Ecto neural progenitor cell (in vitro differentiated cells): ENCODE measurements around the gene CRAMP1.
"Not testable (repeated sequence)": the region's sequence is repeated elsewhere in the genome, so short reads cannot be mapped to it uniquely, and the experiment has no call there.

Experiments used
- DNase-seq: peaks from one replicate; pipeline ENCODE4 v3.0.0-alpha.2; 2018; ENCODE audit warnings: low spot score

Gene CRAMP1, protein sequence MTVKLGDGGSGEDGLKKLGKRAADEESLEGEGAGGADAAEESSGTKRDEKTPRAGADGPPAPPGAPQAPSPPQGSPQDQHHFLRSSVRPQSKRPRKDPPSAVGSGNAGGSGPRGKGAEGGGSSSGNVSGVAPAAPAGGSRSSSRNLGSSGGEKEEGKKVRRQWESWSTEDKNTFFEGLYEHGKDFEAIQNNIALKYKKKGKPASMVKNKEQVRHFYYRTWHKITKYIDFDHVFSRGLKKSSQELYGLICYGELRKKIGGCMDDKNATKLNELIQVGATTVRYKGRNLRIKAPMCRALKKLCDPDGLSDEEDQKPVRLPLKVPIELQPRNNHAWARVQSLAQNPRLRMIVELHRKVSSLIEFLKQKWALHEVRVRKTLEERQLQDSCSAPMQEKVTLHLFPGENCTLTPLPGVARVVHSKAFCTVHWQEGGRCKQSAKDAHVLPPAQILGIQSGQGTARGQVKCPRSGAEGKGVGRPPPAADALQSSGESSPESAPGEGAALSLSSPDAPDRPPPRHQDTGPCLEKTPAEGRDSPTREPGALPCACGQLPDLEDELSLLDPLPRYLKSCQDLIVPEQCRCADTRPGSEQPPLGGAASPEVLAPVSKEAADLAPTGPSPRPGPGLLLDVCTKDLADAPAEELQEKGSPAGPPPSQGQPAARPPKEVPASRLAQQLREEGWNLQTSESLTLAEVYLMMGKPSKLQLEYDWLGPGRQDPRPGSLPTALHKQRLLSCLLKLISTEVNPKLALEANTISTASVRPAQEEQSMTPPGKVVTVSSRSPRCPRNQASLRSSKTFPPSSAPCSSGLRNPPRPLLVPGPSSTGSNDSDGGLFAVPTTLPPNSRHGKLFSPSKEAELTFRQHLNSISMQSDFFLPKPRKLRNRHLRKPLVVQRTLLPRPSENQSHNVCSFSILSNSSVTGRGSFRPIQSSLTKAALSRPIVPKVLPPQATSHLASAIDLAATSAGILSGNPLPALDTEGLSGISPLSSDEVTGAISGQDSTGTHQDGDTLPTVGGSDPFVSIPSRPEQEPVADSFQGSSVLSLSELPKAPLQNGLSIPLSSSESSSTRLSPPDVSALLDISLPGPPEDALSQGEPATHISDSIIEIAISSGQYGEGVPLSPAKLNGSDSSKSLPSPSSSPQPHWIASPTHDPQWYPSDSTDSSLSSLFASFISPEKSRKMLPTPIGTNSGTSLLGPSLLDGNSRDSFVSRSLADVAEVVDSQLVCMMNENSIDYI (N-terminal part only)

GRCh38 chr16:1612320-1613111 lies at the start of gene CRAMP1:
TSS of gene CRAMP1 (plus strand) at chr16:1612360. CDS start at chr16:1614640, 2,280 bp downstream.
- DNase-seq = no peak

GRCh38 chr16:1563786-1564185 lies 48.4 kb upstream of the CRAMP1 start:
- DNase-seq = no peak

DNA sequence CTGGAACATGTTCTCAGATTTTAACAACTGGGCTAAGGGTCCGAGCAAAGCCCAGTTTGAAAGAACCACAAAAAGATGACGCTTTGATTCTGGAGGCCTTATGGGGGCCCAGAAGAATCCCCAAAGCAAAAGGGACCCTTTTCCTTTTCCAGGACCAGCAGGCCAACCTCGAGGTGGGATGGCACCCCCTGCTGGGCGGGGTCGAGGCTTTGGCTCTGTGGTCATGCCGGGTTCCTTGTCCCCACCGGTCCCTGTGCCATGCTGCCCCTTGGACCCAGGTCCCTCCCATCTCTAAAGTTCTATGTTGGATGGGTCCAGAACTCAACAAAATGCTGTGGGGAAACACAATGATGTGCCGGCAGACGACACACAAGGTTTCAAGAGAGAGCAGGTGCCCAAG lies 47.8 kb upstream of the CRAMP1 start:
- DNase-seq = no peak

DNA sequence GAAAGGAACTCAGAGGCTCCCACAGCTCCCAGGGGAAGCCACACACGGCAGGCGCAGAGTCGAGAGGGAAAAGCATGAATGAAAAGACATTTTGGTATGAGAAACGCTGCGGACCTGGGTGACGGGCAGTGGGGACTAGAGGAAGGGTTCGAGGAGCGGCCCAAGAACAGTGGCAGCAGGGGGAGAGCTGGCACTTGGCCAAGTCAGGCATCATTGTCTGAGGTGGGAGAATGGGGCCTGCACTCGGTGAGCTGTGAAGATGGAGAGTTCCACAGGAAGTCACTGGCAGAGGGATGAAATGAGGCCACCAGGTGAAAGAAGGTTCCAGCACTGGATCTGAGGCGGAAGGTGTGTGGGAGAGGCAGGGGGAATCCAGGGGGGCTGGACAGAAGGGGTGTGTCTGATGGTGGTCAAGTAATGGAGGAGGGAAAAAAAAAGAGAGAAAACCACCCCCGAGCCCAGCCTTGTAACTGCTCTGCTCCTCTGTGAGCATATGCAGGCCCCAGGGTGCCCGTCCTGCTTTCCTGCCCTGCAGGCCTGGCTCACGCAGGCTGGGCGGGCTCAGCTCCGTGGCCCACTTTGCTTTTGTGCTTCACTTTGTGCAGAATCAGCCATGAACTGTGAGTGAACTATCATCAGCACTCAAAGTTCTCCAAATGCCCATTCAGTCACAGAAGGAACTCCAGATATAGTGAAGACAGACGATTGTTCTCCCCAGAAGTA lies 46.9 kb upstream of the CRAMP1 start:
- no peak for DNase-seq

DNA sequence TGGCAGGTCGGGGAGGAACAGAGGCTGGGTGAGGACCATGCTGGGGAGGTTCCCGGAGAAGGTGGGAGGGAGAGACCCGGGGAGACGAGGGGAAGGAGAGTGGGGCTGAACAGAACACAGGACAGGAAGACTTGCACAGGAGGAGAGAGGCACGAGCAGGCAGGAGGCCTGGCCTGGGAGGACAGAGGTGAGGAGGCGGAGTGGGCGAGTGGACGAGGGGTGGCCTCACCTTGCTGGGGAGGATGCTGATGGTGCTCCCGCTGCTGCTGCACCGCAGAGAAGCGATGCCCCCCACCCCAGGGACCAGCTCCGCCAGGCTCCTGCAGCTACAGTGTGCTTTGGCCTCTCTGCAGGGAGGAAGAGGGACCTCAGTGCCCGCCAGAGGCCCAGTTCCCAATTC lies 44.2 kb upstream of the CRAMP1 start:
- DNase-seq = no peak

GRCh38 chr16:1571012-1571671 lies 41.0 kb upstream of the CRAMP1 start:
- no peak for DNase-seq

GRCh38 chr16:1572673-1573072 lies 39.5 kb upstream of the CRAMP1 start:
- DNase-seq = no peak

DNA sequence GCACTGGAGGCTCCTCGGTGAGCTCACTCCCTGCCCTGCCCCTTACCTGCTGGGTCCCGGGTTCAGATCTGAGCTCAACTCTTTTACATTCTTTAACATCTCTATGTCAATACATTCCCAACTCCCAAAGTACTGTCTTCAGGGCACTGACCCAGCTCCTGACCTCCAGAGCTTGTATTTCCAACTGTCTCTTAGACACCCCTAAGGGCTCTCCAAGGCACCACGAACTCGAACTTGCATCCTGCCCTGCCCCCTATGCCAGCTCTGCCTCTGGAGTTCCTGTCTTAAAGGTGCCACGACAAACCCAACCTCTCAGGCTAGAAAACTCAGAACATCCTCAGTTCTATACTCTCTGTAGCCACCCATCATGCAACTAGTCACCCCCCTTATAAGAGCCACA lies 38.9 kb upstream of the CRAMP1 start:
- no peak for DNase-seq

DNA sequence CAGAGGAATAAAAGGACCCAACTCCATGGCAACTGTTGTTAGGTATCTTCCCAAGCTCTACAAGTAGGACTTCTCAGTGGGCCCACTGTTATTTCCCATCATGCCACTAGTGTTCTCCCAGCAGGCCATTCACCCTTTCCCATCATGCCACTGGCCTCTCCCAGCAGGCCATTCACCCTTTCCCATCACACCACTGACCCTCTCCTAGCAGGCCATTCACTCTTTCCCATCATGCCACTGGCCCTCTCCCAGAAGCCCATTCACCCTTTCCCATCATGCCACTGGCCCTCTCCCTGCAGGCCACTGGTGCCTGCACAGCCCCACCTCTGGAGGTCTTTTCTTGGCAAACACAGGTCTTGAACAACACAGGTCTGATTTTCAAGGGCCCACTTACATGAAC lies 36.6 kb upstream of the CRAMP1 start:
- DNase-seq = no peak

- DNase-seq = no peak
Measured at GRCh38 chr16:1579214-1579613, 32.9 kb upstream of the CRAMP1 start.

DNA sequence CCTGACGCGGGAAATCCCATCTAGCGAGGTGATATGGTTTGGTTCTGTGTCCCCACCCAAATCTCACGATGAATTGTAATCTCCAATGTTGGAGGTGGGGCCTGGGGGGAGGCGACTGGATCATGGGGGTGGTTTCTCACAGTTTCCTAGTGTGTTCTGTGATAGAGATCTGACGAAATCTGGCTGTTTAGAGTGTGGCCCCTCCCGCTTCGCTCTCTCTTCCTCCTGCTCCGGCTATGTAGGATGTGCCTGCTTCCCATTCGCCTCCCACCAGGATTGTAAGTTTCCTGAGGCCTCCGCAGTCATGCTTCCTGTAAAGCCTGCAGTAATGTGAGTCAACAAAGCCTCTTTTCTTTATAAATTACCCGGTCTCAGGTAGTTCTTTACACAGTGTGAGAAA lies 31.9 kb upstream of the CRAMP1 start:
- DNase-seq = no peak

- DNase-seq = no peak
Measured at GRCh38 chr16:1580956-1581355, 31.2 kb upstream of the CRAMP1 start.

DNA sequence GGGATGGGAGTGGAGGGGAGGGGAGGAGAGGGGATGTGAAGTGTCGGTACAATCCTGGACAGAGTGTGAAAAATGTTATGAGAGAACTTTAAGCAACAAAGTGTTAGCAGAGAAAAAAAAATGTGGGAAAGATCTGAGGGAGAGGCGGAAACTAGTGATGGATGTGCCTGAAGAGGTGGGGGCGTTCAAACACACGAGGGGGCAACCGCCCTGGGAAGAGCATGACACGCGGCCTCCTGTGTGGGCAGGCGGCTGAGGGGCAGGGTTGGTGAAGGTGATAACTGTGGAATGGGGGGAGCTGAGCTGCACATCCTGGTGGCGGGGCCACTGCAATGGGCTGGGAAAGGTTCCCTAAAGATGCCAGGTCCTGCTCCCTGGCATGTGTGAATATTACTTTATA lies 30.4 kb upstream of the CRAMP1 start:
- DNase-seq = no peak

DNA sequence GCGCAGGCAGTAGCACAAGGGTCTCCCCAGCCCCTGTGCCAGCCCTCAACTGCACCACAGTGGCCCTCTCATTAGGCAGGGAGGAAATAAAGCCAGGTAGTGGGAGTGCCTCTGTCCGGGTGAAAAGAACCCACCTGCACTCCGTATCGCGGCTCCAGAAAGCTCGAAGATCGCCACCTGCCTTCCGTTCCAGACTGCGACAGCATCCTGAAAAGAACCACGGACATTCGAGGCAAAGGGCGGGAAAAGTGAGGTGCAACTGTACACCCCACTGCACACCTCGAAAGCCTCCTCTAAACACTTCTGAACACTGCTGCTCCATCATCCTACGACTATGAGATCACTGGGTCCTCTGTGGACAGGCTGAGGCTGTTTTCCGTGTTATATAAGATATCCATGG lies 29.0 kb upstream of the CRAMP1 start:
- DNase-seq = no peak

DNA sequence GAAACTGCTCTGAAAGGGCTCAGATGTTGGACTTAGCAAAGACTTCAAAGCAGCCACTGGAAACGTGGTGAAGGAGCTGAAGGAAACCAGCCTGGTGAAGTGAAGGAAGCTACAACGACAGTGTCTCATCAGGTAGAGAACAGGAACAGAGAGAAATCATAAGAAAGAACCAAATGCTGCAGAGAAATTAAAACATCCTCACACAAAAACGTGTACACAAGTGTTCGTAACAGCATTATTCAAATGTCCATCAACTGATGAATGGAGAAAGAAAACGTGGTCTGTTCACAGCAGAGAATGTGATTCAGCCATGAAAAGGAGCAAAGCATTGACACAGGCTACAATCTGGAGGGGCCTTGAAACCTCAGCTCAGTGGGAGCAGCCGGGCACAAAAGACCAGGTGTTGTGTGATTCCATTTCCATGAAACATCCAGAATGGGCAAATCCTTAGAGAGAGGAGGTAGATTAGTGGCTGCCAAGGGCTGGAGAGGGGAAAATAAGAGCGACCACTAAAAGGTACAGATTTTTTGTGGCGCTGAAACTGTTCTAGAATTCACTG lies 27.2 kb upstream of the CRAMP1 start:
- no peak for DNase-seq

DNA sequence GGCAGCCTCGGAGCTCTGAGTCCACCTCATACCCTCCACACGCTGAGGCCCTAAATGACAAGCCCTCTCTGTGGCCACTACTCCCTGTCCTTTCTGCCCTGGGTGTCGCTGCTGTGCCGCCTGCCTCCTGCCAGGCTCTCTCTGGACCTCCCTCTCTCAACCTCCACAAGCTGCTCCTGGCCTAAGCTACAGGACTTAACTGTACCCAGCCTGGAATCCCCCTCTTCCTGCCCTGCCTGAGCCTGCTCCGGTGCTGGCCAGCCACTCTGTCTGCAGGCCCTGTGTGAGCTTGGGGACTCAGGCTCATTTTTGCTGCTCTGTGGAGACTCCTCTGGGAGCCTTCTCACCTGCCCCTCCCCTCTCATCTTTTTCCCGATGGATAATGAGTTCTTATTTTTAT lies 21.8 kb upstream of the CRAMP1 start:
- DNase-seq = no peak

DNA sequence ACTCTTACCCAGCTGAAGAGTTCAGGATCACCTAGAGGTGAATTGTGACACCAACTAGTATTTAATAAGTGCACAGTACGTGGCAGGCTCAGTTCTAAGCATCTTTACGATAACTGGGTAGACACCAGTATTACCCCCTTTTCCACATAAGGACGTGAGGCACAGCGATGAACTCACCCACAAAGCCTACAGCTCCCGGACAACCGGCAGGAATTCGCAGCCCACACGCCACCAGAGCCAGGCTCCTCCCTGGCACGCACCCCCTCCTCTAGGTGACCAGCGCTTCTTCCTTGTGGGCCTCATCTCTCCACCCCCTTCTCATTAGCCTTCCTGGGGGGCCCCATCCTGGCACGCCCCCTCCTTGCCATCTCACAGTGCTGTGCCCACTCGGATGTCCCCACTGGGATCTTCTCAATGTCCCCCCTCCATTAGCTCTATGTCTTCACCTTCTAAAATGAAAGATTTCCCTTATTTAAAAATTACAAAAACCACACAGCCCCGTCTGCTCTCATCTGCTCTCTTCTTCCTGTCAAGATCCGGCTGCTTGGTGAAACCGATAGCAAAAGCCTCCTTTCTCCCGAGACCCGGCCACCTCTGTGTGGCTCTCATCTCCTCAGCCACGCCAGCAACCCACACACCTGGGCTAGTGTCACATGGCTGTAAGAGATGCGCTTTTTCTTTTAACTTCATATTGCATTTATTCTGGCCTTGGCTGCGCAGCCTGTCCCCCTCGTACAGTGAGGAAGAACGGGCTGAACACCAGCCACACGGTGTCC lies 21.0 kb upstream of the CRAMP1 start:
- DNase-seq = no peak

DNA sequence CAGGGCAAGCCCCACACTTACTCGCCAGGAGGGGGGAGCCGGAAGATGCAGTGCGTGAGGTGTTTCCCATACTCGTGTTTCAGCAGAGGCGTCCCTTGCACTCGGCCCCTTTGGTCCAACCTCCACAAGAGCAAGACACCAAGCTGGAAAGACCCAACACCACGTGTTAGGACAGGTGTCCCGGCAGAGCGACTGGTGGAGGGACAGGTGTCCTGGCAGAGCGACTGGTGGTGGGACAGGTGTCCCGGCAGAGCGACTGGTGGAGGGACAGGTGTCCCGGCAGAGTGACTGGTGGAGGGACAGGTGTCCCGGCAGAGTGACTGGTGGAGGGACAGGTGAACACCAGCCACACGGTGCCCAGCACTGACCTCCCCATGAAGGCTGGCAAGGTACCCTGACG lies 19.7 kb upstream of the CRAMP1 start:
- DNase-seq = no peak

- DNase-seq = not testable (repeated sequence)
Measured at GRCh38 chr16:1595511-1595910, 16.6 kb upstream of the CRAMP1 start.
